ENCODE data around the gene PLCE1.

The PLCE1 gene

GRCh38 chr10:93995182-93995581, 1.5 kb downstream of the PLCE1 start:
- no peak for DNase-seq

DNA sequence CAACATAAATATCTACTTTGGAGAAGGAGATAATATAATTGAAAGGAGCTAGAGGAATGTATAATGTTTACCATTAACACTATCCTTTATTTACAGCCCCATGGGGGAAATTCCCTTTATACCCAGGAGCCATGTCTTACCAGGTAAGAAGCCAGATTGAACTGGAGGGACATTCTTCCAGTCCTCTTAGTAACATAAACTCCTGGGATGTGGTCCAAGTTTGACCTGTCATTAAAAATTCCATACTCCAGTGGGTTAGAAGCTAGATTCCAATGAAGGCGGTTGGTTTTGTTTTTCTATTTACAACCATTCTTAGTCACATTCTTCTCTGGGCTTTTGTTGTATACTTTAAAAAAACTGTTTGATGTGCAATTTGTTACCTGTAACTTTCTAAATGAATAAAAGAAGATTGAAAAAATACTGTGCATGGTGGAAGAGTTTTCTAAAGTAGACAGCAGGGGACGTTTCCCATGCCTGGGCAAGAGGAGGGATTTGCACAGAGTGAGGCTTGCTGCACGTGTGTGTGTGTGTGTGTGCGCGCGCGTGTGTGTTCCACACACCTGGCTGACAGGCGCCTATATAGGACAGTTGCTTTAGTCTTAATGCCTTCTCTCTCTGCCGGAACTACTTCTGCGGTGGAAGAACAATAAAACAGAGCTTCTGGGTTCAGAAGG, 2.0 kb downstream of the PLCE1 start:
- DNase-seq, result no peak

DNA sequence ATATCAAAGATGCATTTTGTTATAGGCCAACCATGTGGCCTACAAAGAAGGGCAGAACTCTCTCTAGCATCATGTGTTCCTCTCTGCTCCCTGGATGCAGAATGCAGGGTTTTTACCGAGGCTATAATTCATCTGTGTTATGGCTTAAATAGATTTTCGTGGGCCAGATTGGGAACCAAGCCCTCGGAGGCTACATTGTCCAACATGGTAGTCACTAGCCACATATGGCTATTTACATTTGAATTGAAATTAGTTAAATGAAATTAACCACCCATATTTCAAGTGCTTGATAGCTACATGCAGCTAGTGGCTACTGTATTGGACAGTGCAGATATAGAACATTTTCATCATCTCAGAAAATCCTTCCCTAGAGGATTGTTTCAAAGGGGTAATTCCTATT, 2.8 kb downstream of the PLCE1 start:
- DNase-seq, result no peak

GRCh38 chr10:93997546-93997945, 3.8 kb downstream of the PLCE1 start:
- no peak for DNase-seq

DNA sequence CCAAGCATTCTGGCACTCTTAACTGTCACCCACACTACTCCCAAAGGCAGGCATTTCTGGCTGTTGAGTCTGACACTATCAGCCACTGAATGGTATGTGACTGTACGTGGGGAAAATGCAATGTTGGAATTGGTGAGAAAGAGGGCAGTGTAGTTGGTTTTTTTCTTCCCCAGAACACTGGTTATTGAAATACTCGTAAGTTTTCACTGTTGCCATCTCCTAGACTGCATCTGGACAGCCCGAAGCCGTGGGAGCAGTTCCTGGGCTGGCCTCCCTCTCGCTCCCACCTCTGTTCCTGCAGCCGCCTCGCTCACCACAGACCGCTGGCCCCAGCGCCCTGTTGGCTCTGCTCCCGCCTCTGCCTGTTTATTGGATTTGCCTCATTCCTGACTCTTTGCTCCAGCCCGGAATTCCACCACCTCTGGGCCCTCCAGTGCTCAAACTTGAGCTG, 5.7 kb downstream of the PLCE1 start:
- no peak for DNase-seq

GRCh38 chr10:94000638-94001415, 7.1 kb downstream of the PLCE1 start:
- DNase-seq, result no peak

DNA sequence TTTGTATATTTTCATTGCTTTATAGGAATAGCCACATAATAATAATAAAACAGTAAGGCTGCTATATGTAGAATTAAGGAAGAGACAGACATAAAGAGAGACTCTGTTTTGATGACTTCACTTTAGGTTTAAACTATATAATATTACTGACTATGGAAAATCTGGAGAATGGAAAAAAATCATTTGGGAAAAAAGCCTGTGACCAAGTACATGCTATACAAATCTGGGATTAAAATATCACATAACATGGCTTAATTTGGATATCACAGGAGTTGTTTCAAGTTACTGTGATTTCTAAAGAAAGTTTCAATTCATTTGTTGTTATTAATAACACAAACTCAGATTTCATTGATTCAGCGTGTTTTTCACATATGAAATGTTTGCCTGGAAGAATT, 7.7 kb downstream of the PLCE1 start:
- DNase-seq, result no peak

DNA sequence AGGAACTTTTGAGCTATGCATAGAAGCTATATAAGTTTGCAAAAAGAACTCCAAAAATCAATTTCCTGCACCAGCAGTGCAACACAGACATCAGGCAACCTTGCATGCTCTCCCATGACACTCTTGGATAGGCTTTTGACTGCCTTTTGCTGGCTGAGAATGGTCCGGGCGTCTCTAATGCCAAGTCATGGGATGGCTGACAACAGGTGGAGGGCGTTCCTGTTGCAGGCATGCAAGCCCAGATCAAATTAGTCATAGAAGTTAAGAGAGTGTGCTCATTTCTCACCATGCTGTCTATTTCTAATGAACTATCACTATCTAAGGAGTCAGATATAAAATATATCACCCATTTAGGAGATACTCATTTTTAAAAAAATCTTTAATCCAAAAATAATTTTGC, 8.4 kb downstream of the PLCE1 start:
- no peak for DNase-seq

DNA sequence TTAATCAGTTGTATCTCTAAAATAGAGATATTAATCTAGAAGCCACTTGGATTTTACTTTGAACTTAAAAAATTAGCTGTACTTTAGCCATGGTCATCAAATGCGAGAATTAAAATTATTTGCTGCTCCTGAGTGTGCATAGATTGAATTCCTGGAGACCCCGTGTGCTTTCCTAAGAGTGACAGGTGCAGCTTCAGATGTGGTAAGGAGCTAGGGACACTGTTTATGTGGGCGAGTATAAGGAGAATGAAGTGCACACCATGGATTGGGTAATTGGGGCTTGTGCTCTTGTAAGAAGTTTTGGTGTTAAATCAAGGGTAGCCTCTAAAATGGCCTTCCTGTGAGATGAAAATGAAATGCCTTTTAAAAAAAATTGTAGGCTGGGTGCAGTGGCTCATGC, 9.8 kb downstream of the PLCE1 start:
- DNase-seq, result no peak

- no peak for DNase-seq
Measured at GRCh38 chr10:94005050-94005449, 11.3 kb downstream of the PLCE1 start.

GRCh38 chr10:94006591-94007550, 13.1 kb downstream of the PLCE1 start:
- no peak for DNase-seq

DNA sequence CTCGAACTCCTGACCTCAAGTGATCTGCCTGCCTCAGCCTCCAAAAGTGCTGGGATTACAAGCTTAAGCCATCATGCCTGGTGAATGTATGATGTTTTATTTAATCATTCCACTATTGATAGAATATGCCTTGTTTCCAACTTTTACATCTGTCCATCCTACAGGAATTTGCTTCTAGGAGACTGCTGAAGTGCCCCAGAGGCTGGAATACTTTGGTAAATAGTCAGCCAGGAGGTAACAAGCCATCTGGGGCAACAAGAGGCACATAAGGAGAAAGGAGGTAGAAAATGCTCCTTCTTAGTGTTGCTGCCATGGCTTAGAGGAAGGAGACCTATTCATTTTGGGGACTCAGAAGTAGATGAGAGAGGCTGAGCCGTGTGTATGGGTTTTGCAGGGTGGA, 14.8 kb downstream of the PLCE1 start:
- DNase-seq, result no peak

DNA sequence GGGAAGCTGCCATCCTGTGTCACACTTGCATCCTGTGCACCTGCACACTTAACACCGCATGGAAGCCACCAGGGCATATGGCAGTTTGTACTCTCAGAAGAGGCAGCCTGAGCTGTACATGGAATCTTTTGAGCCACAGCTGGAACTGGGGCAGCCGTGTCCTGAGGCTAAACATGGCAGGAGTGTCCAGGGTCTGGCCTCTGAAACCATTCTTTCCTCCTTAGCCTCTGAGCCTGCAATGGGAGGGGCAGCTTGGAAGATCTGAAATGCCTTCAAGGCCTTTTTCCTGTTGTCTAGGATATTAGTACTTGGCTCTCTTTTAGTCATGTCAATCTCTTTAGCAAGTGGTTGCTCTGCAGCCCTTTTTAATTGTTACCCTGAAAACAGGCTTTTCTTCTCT, 16.4 kb downstream of the PLCE1 start:
- DNase-seq, result no peak

GRCh38 chr10:94010886-94011285, 17.2 kb downstream of the PLCE1 start:
- no peak for DNase-seq

- DNase-seq, result no peak
Measured at GRCh38 chr10:94011296-94011695, 17.6 kb downstream of the PLCE1 start.

GRCh38 chr10:94012834-94013233, 19.1 kb downstream of the PLCE1 start:
- DNase-seq, result no peak

- DNase-seq, result no peak
Measured at GRCh38 chr10:94013331-94013760, 19.6 kb downstream of the PLCE1 start.

DNA sequence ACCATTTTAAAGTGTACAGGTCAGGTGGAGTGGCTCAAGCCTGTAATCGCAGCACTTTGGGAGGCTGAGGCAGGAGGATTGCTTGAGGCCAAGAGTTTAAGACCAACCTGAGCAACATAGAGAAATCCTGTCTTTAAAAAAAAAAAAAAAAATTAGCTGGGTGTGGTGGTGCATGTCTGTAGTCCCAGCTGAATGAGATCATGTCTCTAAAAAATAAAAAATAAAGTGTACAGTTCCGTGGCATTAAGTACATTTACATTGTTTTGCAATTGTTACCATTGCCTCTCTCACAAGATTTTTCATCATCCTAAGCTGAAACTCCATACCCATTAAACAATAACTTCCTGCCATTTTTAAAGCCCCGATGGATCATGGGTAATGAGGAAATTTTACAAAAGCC, 20.6 kb downstream of the PLCE1 start:
- no peak for DNase-seq

DNA sequence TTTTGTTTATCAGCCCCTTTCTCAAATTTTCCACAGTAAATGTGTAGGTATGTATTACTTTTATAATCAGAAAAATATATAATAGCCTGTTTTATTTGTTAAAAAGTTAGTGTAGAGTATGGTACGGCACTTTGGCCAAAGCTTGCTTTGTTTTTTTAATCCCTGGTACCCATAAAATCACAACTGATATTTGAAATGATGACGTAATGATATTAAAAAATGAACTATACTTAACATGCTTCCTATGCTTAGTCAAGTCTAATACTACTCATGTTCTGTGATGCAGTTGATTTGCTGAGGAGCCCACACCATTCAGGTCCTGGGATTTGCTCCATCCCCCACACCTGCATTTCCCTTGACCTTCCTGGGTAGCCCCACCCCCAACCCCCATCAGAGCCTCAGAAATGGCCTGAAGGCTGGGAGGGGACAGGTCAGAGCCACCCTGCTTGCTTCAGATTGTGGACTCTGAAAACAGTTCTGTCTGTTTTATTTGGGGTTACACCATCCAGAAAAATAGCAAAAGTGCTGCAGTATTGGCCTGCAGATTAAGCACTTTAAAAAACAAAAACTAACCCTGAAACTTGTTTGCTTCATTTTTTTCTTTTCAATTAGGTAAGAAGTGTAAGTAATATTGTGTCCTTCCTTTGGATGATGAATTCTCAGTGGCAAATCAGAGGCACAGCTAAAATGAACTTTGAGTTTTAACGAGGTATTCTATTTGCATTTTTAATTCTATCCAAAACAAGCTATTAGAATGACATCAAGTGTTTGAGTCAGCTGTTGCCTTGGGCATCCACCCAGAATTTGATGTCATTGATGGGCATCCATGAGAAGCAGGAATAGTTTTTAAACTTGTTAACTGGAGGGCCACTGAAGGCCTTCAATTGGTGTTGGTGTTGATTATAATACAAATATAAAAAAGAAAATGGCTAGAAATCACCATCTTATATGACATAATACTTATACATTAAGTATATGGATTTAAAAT, 23.3 kb downstream of the PLCE1 start:
- DNase-seq, result no peak

GRCh38 chr10:94018107-94018506, 24.4 kb downstream of the PLCE1 start:
- no peak for DNase-seq

- DNase-seq, result no peak
Measured at GRCh38 chr10:94023906-94024305, 30.2 kb downstream of the PLCE1 start.

DNA sequence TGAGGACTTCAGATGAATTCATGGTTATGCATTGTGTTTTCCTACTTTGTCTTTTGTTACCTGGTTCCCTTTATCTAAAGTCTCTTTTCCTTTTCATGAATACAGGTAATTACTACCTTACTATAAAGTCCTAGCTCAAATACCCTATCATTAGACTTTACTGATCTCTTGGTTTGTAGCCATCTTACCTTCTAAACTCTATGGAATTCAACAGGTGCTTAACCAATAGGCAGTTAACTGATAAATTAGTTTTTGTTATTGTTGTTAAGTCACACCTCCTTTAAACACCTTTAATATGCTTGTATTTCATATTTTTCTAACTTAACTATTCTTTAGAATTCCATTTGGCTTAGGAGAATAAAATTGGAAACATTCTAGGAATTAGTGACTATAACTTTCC, 30.7 kb downstream of the PLCE1 start:
- DNase-seq, result no peak

Data from cortex of kidney (tissue), 1 donor.